ENCODE results near the gene FER. TPM values are rescaled to one million over a fixed set of nuclear protein-coding genes. Genes with fewer than 3 reads are reported as not detected.

Gene FER
- polyA plus RNA-seq, 1 donor (not counting 4 experiments of a cell fraction or from before 2014, with no cell fraction given) = 17.1 TPM

GRCh38 chr5:108801301-108801700, 53.6 kb downstream of the FER start:
- no peak overlapping the region for H3K9ac ChIP-seq (ENCODE audit: control insufficient read depth, extremely low read depth, insufficient read depth, low read length)
- peak overlapping the region; percentile 68 for H3K27ac ChIP-seq (ENCODE audit: control insufficient read depth, insufficient read depth, low read length)
- H3K4me3 ChIP-seq (ENCODE audit: control insufficient read depth in 2 of 3, extremely low read depth in 1 of 3, insufficient read depth in 2 of 3, low read depth in 1 of 3, low read length in 3 of 3) = no peak overlapping the region
- no peaks in the 10 kb centered on the region for H4K20me1 ChIP-seq (ENCODE audit: control insufficient read depth, extremely low read depth, insufficient read depth, low read length)
- peaks cover 20% of the 10 kb centered on the region for H3K4me1 ChIP-seq (ENCODE audit: control insufficient read depth, extremely low read depth, insufficient read depth, low read length)
- no peaks in the 10 kb centered on the region for H3K9me1 ChIP-seq (ENCODE audit: control insufficient read depth, extremely low read depth, insufficient read depth, low read length)
- FAIRE-seq (peak; percentile 57), DNase-seq (ENCODE audit: low read depth, low spot score) (no peak)
- H3K79me2 ChIP-seq (ENCODE audit: control insufficient read depth, insufficient read depth, low read length) = peaks cover 47% of the 10 kb centered on the region
- H3K36me3 ChIP-seq (ENCODE audit: control insufficient read depth in 2 of 2, extremely low read depth in 1 of 2, insufficient read depth in 2 of 2, low read length in 2 of 2) = peaks cover 0 to 14% of the 10 kb centered on the region in 2 experiments
- dilution Hi-C loops (cut with MboI; ENCODE audit: extremely low pct_ligation_motif_present, low sequenced_read_pairs) = no loop called here
- no peak overlapping the region for H2AFZ ChIP-seq (ENCODE audit: control insufficient read depth, low read length)
- TF ChIP-seq EZH2 (IDR thresholded peaks at IDR 0.05; ENCODE audit: low read length) = no peak
- TF ChIP-seq CTCF (optimal IDR thresholded peaks at IDR 0.05 in 1 of 3, IDR thresholded peaks at IDR 0.05 in 1 of 3, conservative IDR thresholded peaks at IDR 0.05 in 1 of 3; ENCODE audit: extremely low read depth in 1 of 3, insufficient read depth in 2 of 3, low read length in 3 of 3) = no peak
- H3K4me2 ChIP-seq (ENCODE audit: control insufficient read depth, extremely low read depth, insufficient read depth, low read depth, low read length) = peak overlapping the region; percentile 42
- H3K9me3 ChIP-seq (ENCODE audit: control insufficient read depth, low read depth, low read length) = peaks cover 2% of the 10 kb centered on the region
- no peaks in the 10 kb centered on the region for H3K27me3 ChIP-seq (ENCODE audit: control insufficient read depth, extremely low read depth, insufficient read depth, low read length)

GRCh38 chr5:108801776-108802175, 54.1 kb downstream of the FER start:
- H3K4me3 ChIP-seq (ENCODE audit: control insufficient read depth in 2 of 3, extremely low read depth in 1 of 3, insufficient read depth in 2 of 3, low read depth in 1 of 3, low read length in 3 of 3) = no peak overlapping the region
- no peak for TF ChIP-seq CTCF (optimal IDR thresholded peaks at IDR 0.05 in 1 of 3, IDR thresholded peaks at IDR 0.05 in 1 of 3, conservative IDR thresholded peaks at IDR 0.05 in 1 of 3; ENCODE audit: extremely low read depth in 1 of 3, insufficient read depth in 2 of 3, low read length in 3 of 3)
- TF ChIP-seq EZH2 (IDR thresholded peaks at IDR 0.05; ENCODE audit: low read length) = no peak
- H3K9me1 ChIP-seq (ENCODE audit: control insufficient read depth, extremely low read depth, insufficient read depth, low read length) = no peaks in the 10 kb centered on the region
- peaks cover 20% of the 10 kb centered on the region for H3K4me1 ChIP-seq (ENCODE audit: control insufficient read depth, extremely low read depth, insufficient read depth, low read length)
- no peak overlapping the region for H3K9ac ChIP-seq (ENCODE audit: control insufficient read depth, extremely low read depth, insufficient read depth, low read length)
- DNase-seq (ENCODE audit: low read depth, low spot score) (peak; percentile 49), FAIRE-seq (peak; percentile 90)
- H3K9me3 ChIP-seq (ENCODE audit: control insufficient read depth, low read depth, low read length) = peaks cover 2% of the 10 kb centered on the region
- no peaks in the 10 kb centered on the region for H3K27me3 ChIP-seq (ENCODE audit: control insufficient read depth, extremely low read depth, insufficient read depth, low read length)
- H4K20me1 ChIP-seq (ENCODE audit: control insufficient read depth, extremely low read depth, insufficient read depth, low read length) = no peaks in the 10 kb centered on the region
- H3K36me3 ChIP-seq (ENCODE audit: control insufficient read depth in 2 of 2, extremely low read depth in 1 of 2, insufficient read depth in 2 of 2, low read length in 2 of 2) = peaks cover 0 to 14% of the 10 kb centered on the region in 2 experiments
- H3K4me2 ChIP-seq (ENCODE audit: control insufficient read depth, extremely low read depth, insufficient read depth, low read depth, low read length) = peak overlapping the region; percentile 42
- peaks cover 48% of the 10 kb centered on the region for H3K79me2 ChIP-seq (ENCODE audit: control insufficient read depth, insufficient read depth, low read length)
- no peak overlapping the region for H2AFZ ChIP-seq (ENCODE audit: control insufficient read depth, low read length)
- dilution Hi-C loops (cut with MboI; ENCODE audit: extremely low pct_ligation_motif_present, low sequenced_read_pairs) = no loop called here
- H3K27ac ChIP-seq (ENCODE audit: control insufficient read depth, insufficient read depth, low read length) = peak overlapping the region; percentile 68

All from keratinocyte (primary cell).